ENCODE measurements around the gene KCNE3. TPM values are rescaled to one million over a fixed set of nuclear protein-coding genes. Genes with fewer than 3 reads are reported as not detected.
"Not testable (repeated sequence)": the region's sequence is repeated elsewhere in the genome, so short reads cannot be mapped to it uniquely, and the experiment has no call there.

Gene KCNE3
- total RNA-seq, 1 experiment from 2014 or later, result 4.9 TPM

GRCh38 chr11:74417379-74417804, 50.0 kb downstream of the KCNE3 start:
- TF ChIP-seq CTCF (conservative IDR thresholded peaks at IDR 0.05), result no peak
- Histone ChIP-seq H2BK5ac (ENCODE audit: insufficient read length, low read length) (no peak overlapping the region), H2BK120ac (ENCODE audit: low read depth, low read length, poor library complexity, severe bottlenecking) (no peak overlapping the region), H3K27me3 (ENCODE audit: insufficient read depth, low read length) (no peaks in the 10 kb centered on the region), H2AFZ (ENCODE audit: low read length) (no peak overlapping the region), H3K23me2 (ENCODE audit: insufficient read length, low read depth, low read length, poor library complexity, severe bottlenecking) (no peaks in the 10 kb centered on the region), H2BK20ac (ENCODE audit: low read depth, low read length, poor library complexity, severe bottlenecking) (no peak overlapping the region), H3K23ac (ENCODE audit: insufficient read length, low read depth, low read length) (no peak overlapping the region), H2AK5ac (ENCODE audit: insufficient read length, low read length) (no peak overlapping the region), H3T11ph (ENCODE audit: low read length) (no peak overlapping the region), H3K4me1 (ENCODE audit: insufficient read depth, low read length) (no peaks in the 10 kb centered on the region), H3K79me1 (ENCODE audit: insufficient read depth, low read depth, low read length, poor library complexity, severe bottlenecking) (no peaks in the 10 kb centered on the region), H3K56ac (ENCODE audit: insufficient read length, low read depth, low read length) (no peak overlapping the region), H4K5ac (ENCODE audit: insufficient read length, low read depth, low read length) (no peak overlapping the region), H3K9me3 (ENCODE audit: control insufficient read depth, low read depth, low read length) (no peaks in the 10 kb centered on the region), H4K91ac (ENCODE audit: insufficient read length, low read depth, low read length) (no peak overlapping the region), H2BK12ac (ENCODE audit: insufficient read length, low read depth, low read length) (no peak overlapping the region), H3K4me2 (ENCODE audit: insufficient read depth, insufficient read length, low read length) (no peak overlapping the region), H3K27ac (ENCODE audit: insufficient read length, low read depth, low read length) (no peak overlapping the region), H4K8ac (replicated peaks; ENCODE audit: insufficient read length, low read depth, low read length) (no peak overlapping the region), H4K20me1 (ENCODE audit: control insufficient read depth, insufficient read depth, insufficient read length) (no peaks in the 10 kb centered on the region), H3K79me2 (ENCODE audit: insufficient read depth, low read length) (no peaks in the 10 kb centered on the region), H2BK15ac (ENCODE audit: low read depth, low read length) (no peak overlapping the region), H3K14ac (ENCODE audit: insufficient read depth, low read length) (no peak overlapping the region), H3K18ac (ENCODE audit: insufficient read length, low read depth, low read length) (no peak overlapping the region), H3K4ac (ENCODE audit: low read depth, low read length) (no peak overlapping the region), H3K9ac (ENCODE audit: extremely low read depth, insufficient read length, low read length) (no peak overlapping the region)
- no CpG with 5 or more reads among the region's 1 CpG for WGBS (ENCODE audit: extremely low coverage, insufficient read length, low lambda C conversion rate)
- no peak overlapping the region for H3K4me3 Mint-ChIP-seq
- peak overlapping the region in 1 of 3 experiments; percentile 79; a peak in 2 of 7 replicates for H3K27ac Mint-ChIP-seq
- DNase-seq, result no peak
- no peaks in the 10 kb centered on the region for H3K36me3 Mint-ChIP-seq (ENCODE audit: insufficient read depth in 1 of 3, low read depth in 3 of 3)
- no peaks in the 10 kb centered on the region for H3K9me3 Mint-ChIP-seq
- H3K27me3 Mint-ChIP-seq (ENCODE audit: low read depth), result no peaks in the 10 kb centered on the region; the same call in 1 of the 2 replicates
- H3K4me1 Mint-ChIP-seq, result peaks cover 7 to 12% of the 10 kb centered on the region in 2 experiments

GRCh38 chr11:74416974-74417373, 50.4 kb downstream of the KCNE3 start:
- not testable (repeated sequence) for H2BK12ac ChIP-seq (ENCODE audit: insufficient read length, low read depth, low read length); H2AK5ac ChIP-seq (ENCODE audit: insufficient read length, low read length); H3K23me2 ChIP-seq (ENCODE audit: insufficient read length, low read depth, low read length, poor library complexity, severe bottlenecking); H3K4me1 ChIP-seq (ENCODE audit: insufficient read depth, low read length); H3K18ac ChIP-seq (ENCODE audit: insufficient read length, low read depth, low read length); H3K79me1 ChIP-seq (ENCODE audit: insufficient read depth, low read depth, low read length, poor library complexity, severe bottlenecking); H2BK5ac ChIP-seq (ENCODE audit: insufficient read length, low read length); H3K27me3 Mint-ChIP-seq (ENCODE audit: low read depth); DNase-seq; H3K4ac ChIP-seq (ENCODE audit: low read depth, low read length); H3K79me2 ChIP-seq (ENCODE audit: insufficient read depth, low read length); H3K27me3 ChIP-seq (ENCODE audit: insufficient read depth, low read length); H4K5ac ChIP-seq (ENCODE audit: insufficient read length, low read depth, low read length); H2BK15ac ChIP-seq (ENCODE audit: low read depth, low read length); H3K23ac ChIP-seq (ENCODE audit: insufficient read length, low read depth, low read length); H3K14ac ChIP-seq (ENCODE audit: insufficient read depth, low read length); H3K9ac ChIP-seq (ENCODE audit: extremely low read depth, insufficient read length, low read length); H3K4me3 Mint-ChIP-seq; H2BK20ac ChIP-seq (ENCODE audit: low read depth, low read length, poor library complexity, severe bottlenecking); H4K8ac ChIP-seq (replicated peaks; ENCODE audit: insufficient read length, low read depth, low read length); H3K27ac ChIP-seq (ENCODE audit: insufficient read length, low read depth, low read length); H4K91ac ChIP-seq (ENCODE audit: insufficient read length, low read depth, low read length); H3T11ph ChIP-seq (ENCODE audit: low read length); H4K20me1 ChIP-seq (ENCODE audit: control insufficient read depth, insufficient read depth, insufficient read length); H3K36me3 Mint-ChIP-seq (ENCODE audit: insufficient read depth in 1 of 3, low read depth in 3 of 3); H3K56ac ChIP-seq (ENCODE audit: insufficient read length, low read depth, low read length); H2AFZ ChIP-seq (ENCODE audit: low read length); H3K4me2 ChIP-seq (ENCODE audit: insufficient read depth, insufficient read length, low read length); H3K9me3 Mint-ChIP-seq; H3K9me3 ChIP-seq (ENCODE audit: control insufficient read depth, low read depth, low read length); H2BK120ac ChIP-seq (ENCODE audit: low read depth, low read length, poor library complexity, severe bottlenecking)
- WGBS (ENCODE audit: extremely low coverage, insufficient read length, low lambda C conversion rate), result no CpG with 5 or more reads among the region's 1 CpG
- H3K4me1 Mint-ChIP-seq, result peaks cover 7 to 12% of the 10 kb centered on the region in 2 experiments
- H3K27ac Mint-ChIP-seq, result 0 out of 7 replicates have a peak overlapping the region, but pooled peaks of 1 of the 3 experiments have one; percentile 32

All from H9 (cell line).